ENCODE measurements around the gene KLF2.
"Not testable (repeated sequence)": the region's sequence is repeated elsewhere in the genome, so short reads cannot be mapped to it uniquely, and the experiment has no call there.

The KLF2 gene

DNA sequence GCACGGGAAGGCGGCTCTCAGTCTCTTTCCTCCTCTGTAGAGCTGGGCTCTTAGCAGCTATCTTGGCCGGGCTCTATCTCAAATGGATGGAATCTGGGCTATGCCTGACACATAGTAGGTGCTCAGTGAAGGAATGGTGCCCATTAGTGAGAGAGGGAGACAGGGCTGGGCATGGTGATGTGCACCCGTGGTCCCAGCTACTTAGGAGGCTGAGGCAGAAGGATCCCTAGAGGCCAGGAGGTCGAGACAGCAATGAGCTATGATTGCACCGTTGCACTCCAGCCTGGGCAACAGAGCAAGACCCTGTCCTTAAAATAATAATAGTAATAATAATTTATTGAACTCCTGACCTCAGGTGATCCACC lies 14.7 kb downstream of the KLF2 start:
- no peak for DNase-seq

GRCh38 chr19:16340092-16340491 lies 15.5 kb downstream of the KLF2 start:
- DNase-seq = no peak

DNA sequence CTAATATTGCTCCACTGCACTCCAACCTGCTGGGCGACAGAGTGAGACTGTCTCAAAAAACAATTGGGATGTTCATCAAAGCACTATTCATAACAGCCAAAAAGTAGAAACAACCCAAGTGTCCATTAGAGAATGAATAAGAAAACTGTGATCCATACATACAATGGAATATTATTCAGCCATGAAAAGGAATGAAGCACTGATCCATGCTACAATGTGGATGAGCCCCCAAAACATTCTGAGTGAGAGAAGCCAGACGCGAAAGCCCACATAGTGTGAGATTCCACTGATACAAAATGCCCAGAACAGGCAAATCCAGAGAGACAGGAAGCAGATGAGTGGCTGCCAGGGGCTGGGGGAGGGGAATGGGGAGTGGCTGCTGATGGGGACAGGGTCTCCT lies 16.0 kb downstream of the KLF2 start:
- no peak for DNase-seq

- no peak for DNase-seq
Observed at GRCh38 chr19:16342002-16342715, 17.5 kb downstream of the KLF2 start.

DNA sequence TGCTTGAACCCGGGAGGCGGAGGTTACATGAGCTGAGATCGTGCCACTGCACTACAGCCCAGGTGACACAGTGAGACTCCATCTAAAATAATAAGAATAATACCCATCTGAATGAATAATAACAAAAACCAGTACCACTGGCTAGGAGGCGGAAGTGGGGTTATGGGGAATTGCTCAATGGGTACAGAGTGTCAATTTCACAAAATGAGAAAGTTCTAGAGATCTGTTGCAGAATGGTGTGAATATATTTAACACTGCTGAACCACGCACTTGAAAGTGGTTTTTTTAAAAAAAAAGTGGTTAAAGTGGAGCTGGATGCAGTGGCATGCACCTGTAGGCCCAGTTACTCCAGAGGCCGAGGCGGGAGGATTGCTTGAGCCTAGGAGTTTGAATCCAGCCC lies 18.5 kb downstream of the KLF2 start:
- no peak for DNase-seq

DNA sequence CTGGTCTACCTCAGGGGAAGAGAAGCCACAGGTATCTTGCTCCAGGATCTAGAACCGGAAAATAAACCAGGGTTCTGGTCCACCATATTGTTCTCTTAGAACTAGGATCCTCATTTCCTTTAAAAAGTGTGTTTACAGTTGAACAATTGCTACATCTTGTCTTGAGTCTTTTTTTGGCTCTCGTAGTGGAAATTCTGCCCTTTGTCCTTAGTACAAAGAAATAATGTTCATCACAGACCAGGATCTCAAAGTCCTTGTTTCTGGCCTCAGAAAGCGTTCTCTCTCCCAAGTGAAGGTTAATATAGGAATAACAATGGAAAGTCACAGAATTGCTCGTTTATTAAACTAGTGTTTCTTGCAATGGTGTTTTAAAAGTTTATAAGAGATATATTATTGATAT lies 20.8 kb downstream of the KLF2 start:
- DNase-seq = no peak

DNA sequence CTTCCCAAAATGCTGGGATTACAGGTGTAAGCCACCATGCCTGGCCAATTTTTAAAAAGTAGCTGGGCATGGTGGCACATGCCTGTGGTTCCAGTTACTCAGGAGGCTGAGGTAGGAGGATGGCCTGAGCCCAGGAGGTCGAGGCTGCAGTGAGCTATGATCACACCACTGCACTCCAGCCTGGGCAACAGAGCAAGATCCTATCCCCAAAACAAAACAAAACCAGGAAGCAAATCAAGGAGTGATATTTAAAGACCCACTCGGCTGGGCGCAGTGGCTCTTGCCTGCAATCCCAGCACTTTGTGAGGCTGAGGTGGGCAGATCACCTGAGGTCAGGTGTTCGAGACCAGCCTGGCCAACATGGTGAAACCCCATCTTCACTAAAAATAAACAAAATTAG lies 22.5 kb downstream of the KLF2 start:
- not testable (repeated sequence) for DNase-seq

DNA sequence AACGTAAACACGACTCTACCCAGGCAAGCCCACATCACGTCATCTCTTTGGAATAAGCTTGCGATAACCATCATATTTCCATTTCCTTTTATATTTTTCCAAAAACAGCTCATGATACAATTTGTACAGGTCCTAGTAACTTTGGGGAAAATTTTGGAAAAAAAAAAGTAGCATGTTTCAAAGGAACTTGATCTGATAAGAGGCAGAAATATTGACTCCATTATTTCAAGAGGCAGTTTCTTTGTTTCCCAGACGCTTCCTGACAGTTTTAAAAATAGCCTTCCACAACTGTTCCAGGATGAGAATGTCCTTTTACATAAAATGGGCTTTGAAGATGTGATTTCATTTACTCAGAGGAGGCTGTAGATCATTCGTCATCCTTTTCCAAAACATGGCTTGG lies 23.1 kb downstream of the KLF2 start:
- no peak for DNase-seq

- no peak for DNase-seq
Observed at GRCh38 chr19:16349551-16350152, 25.0 kb downstream of the KLF2 start.

GRCh38 chr19:16351133-16351809 lies 26.6 kb downstream of the KLF2 start:
- DNase-seq = no peak

GRCh38 chr19:16355293-16356043 lies 30.8 kb downstream of the KLF2 start:
- DNase-seq = peak; percentile 53

GRCh38 chr19:16358456-16358855 lies 33.8 kb downstream of the KLF2 start:
- no peak for DNase-seq

GRCh38 chr19:16359074-16359473 lies 34.4 kb downstream of the KLF2 start:
- no peak for DNase-seq

GRCh38 chr19:16359964-16360363 lies 35.3 kb downstream of the KLF2 start:
- DNase-seq = no peak

GRCh38 chr19:16360738-16361137 lies 36.1 kb downstream of the KLF2 start:
- DNase-seq = no peak

- DNase-seq = no peak
Observed at GRCh38 chr19:16361254-16361653, 36.6 kb downstream of the KLF2 start.

- no peak for DNase-seq
Observed at GRCh38 chr19:16361926-16362325, 37.3 kb downstream of the KLF2 start.

- no peak for DNase-seq
Observed at GRCh38 chr19:16363133-16363851, 38.7 kb downstream of the KLF2 start.

DNA sequence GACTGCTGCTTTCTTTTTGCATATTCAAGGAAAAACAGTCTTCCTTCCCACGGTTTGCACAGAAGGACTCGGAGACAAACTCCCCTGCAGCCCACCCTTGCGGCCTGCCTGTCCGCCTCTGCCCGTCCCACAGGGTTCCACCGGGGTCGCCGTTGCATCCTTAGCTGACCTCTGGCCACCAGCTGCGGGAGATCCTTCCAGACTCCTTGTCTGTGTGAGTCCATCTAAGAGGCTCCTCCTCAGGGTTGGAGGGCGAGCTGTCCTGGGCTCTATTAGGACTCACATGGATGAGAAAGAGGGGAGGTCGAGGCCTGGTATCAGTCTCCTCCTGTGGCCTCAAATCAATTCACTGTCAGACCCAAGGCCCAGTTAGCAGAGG lies 39.2 kb downstream of the KLF2 start:
- DNase-seq = no peak

GRCh38 chr19:16364231-16364865 lies 39.7 kb downstream of the KLF2 start:
- no peak for DNase-seq

DNA sequence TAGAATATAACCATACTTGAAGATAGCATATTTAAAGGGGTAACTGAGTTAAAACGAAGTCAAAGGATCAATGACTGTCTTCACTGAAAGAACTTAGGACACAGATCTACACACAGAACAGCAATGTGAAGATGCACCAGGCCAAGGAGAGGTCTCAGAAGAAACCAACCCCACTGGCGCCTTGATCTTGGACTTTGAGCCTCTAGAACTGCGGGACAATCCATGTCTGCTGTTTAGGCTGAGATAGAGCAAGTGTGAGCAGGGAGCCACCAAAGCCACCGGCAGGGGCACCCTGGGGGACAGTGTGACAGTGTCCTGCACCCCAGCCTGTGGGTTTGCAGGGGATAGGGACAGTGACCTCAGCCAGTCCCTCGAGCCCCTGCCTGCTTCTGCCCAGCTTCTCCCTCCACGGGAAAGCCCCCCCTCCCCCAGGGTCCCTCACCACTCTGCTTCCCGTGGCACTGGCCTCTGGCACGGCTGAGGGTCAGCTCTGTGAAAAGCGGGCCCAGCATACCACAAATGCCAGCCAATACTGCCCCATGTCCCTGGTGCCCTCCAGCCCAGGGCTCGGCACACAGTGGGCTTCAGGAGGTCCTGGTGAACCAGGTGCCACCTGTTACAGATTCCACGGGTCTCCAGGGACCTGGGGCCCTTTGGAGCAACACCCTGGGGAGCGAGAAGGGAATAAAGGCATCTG lies 40.8 kb downstream of the KLF2 start:
- DNase-seq = no peak

- no peak for DNase-seq
Observed at GRCh38 chr19:16366056-16366432, 41.4 kb downstream of the KLF2 start.
